ENCODE results near the gene EHD3.

Gene EHD3

DNA sequence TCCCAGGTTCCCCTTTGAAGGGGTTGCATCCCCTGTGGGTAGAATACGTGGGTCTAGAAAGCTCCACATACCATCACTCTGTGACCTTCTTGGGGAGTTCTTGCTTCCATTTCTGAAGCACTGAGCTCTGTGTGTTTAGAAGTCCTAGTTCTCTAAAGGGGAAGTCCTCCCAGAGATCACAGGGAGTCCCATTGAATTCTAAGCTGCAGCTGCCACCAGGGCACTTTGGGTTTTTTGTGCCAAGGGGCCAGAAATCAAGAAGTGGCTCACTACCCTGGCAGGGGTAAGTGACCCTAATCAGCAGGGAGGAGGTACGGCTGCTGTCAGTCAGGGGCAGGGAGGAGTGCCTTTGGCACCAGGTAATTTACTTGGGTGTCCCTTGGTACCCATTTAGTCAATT is 70.9 kb downstream of the EHD3 start:
- peak in 1 of 2 experiments; percentile 19 for DNase-seq (ENCODE audit: low read depth in 1 of 2, low spot score in 1 of 2)
- Histone ChIP-seq H3K27ac (replicated peaks) (no peak overlapping the region), H3K27me3 (ENCODE audit: insufficient read depth, poor library complexity, severe bottlenecking) (no peaks in the 10 kb centered on the region), H3K4me3 (replicated peaks; ENCODE audit: insufficient read depth, low read length) (no peak overlapping the region)
- TF ChIP-seq, protein P1, sequence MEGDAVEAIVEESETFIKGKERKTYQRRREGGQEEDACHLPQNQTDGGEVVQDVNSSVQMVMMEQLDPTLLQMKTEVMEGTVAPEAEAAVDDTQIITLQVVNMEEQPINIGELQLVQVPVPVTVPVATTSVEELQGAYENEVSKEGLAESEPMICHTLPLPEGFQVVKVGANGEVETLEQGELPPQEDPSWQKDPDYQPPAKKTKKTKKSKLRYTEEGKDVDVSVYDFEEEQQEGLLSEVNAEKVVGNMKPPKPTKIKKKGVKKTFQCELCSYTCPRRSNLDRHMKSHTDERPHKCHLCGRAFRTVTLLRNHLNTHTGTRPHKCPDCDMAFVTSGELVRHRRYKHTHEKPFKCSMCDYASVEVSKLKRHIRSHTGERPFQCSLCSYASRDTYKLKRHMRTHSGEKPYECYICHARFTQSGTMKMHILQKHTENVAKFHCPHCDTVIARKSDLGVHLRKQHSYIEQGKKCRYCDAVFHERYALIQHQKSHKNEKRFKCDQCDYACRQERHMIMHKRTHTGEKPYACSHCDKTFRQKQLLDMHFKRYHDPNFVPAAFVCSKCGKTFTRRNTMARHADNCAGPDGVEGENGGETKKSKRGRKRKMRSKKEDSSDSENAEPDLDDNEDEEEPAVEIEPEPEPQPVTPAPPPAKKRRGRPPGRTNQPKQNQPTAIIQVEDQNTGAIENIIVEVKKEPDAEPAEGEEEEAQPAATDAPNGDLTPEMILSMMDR (IDR thresholded peaks at IDR 0.05; ENCODE audit: insufficient read depth, low read length) = no peak
- TF ChIP-seq GABPA (IDR thresholded peaks at IDR 0.05; ENCODE audit: low read depth) (no peak), POLR2AphosphoS5 (IDR thresholded peaks at IDR 0.05; ENCODE audit: low read depth) (no peak), SPI1 (IDR thresholded peaks at IDR 0.05; ENCODE audit: borderline replicate concordance, low read depth) (peak; percentile 78)
- TF ChIP-seq, protein P2, sequence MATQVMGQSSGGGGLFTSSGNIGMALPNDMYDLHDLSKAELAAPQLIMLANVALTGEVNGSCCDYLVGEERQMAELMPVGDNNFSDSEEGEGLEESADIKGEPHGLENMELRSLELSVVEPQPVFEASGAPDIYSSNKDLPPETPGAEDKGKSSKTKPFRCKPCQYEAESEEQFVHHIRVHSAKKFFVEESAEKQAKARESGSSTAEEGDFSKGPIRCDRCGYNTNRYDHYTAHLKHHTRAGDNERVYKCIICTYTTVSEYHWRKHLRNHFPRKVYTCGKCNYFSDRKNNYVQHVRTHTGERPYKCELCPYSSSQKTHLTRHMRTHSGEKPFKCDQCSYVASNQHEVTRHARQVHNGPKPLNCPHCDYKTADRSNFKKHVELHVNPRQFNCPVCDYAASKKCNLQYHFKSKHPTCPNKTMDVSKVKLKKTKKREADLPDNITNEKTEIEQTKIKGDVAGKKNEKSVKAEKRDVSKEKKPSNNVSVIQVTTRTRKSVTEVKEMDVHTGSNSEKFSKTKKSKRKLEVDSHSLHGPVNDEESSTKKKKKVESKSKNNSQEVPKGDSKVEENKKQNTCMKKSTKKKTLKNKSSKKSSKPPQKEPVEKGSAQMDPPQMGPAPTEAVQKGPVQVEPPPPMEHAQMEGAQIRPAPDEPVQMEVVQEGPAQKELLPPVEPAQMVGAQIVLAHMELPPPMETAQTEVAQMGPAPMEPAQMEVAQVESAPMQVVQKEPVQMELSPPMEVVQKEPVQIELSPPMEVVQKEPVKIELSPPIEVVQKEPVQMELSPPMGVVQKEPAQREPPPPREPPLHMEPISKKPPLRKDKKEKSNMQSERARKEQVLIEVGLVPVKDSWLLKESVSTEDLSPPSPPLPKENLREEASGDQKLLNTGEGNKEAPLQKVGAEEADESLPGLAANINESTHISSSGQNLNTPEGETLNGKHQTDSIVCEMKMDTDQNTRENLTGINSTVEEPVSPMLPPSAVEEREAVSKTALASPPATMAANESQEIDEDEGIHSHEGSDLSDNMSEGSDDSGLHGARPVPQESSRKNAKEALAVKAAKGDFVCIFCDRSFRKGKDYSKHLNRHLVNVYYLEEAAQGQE (IDR thresholded peaks at IDR 0.05; ENCODE audit: insufficient replicate concordance, low read depth) = no peak

DNA sequence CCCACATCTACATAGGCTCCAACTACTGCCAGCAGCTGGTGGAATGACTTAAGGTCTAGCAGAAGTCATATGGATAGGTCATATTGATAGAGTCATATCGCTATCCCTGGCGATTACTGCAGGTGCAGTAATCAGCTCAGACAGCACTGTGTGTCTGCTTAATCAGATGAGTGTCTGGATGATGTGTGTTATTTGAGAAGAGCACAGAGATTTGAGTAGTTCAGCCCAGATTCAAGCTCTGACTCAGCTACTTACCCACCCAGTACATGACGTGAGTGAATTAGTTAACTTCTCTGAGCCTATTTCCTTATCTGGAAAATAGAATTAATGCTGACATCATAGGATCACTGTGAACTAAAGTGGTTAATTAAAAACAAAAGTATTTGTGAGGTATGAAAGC is 78.9 kb downstream of the EHD3 start:
- TF ChIP-seq, protein P1 (IDR thresholded peaks at IDR 0.05; ENCODE audit: insufficient read depth, low read length) = no peak
- no peak for TF ChIP-seq POLR2AphosphoS5 (IDR thresholded peaks at IDR 0.05; ENCODE audit: low read depth)
- TF ChIP-seq, protein P2 (IDR thresholded peaks at IDR 0.05; ENCODE audit: insufficient replicate concordance, low read depth) = no peak
- TF ChIP-seq GABPA (IDR thresholded peaks at IDR 0.05; ENCODE audit: low read depth) = no peak
- TF ChIP-seq SPI1 (IDR thresholded peaks at IDR 0.05; ENCODE audit: borderline replicate concordance, low read depth) = no peak
- Histone ChIP-seq H3K27me3 (ENCODE audit: insufficient read depth, poor library complexity, severe bottlenecking) (no peaks in the 10 kb centered on the region), H3K4me3 (replicated peaks; ENCODE audit: insufficient read depth, low read length) (no peak overlapping the region), H3K27ac (replicated peaks) (no peak overlapping the region)
- no peak for DNase-seq (ENCODE audit: low read depth in 1 of 2, low spot score in 1 of 2)

DNA sequence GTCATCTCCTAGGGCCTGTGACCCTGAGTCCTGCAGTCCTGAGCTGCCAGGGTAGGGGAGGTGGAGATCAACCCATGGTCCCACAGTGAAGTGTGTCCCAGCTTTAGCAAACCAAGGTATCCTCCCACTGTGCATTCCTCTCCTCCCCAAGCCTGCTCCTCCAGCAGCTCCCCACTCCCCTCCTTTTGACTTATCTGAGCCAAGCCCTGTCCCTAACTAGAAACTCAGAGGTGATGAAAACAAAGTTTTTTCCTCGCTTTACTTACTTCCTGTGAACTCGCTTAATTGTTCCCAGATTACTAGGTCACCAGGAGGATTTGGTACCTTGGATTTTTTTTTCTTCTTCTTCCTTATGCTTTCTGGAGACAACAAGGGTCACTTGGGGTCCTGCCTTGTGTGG is 80.8 kb downstream of the EHD3 start:
- Histone ChIP-seq H3K27me3 (ENCODE audit: insufficient read depth, poor library complexity, severe bottlenecking) (no peaks in the 10 kb centered on the region), H3K27ac (replicated peaks) (no peak overlapping the region), H3K4me3 (replicated peaks; ENCODE audit: insufficient read depth, low read length) (no peak overlapping the region)
- TF ChIP-seq, protein P1 (IDR thresholded peaks at IDR 0.05; ENCODE audit: insufficient read depth, low read length) = no peak
- TF ChIP-seq POLR2AphosphoS5 (IDR thresholded peaks at IDR 0.05; ENCODE audit: low read depth) (no peak), GABPA (IDR thresholded peaks at IDR 0.05; ENCODE audit: low read depth) (no peak)
- TF ChIP-seq, protein P2 (IDR thresholded peaks at IDR 0.05; ENCODE audit: insufficient replicate concordance, low read depth) = no peak
- no peak for DNase-seq (ENCODE audit: low read depth in 1 of 2, low spot score in 1 of 2)
